HepG2 (cell line): ENCODE measurements around the gene MYH7. TPM values are rescaled to one million over a fixed set of nuclear protein-coding genes. Genes with fewer than 3 reads are reported as not detected.
A peak's percentile ranks its signal among the peaks of the same experiment; 100 is the strongest.

Source experiments
- ATAC-seq: fragments of 200-7000 bp; cut with Tn5 transposase; 3 replicates; pipeline ENCODE4 v1.9.1; 2020; ENCODE audit warnings: mild to moderate bottlenecking, moderate library complexity
- BruUV-seq: library from RNA; stranded (reverse); fragments of 400-500 nt; replicated peaks from 2 replicates; lab custom pipeline; 2021; lab: Mats Ljungman, UMichigan
- CTCF ChIA-PET: fragments of 300-600 bp; formaldehyde crosslinking; extraction: SDS; loops from one replicate; lab custom pipeline; 2021; ENCODE audit warnings: low total read pairs, inconsistent platforms, low intra/inter-chr PET ratio; lab: Yijun Ruan, JAX
- POLR2A ChIA-PET: fragments of 350-600 bp; sonication (Branson Sonifier 250); formaldehyde crosslinking; loops from one replicate; lab custom pipeline; 2020; ENCODE audit warnings: antibody characterized with exemption, inconsistent platforms; lab: Yijun Ruan, JAX
- DNase-seq: peaks from one replicate; pipeline ENCODE4 v3.0.0-alpha.2; 2015; ENCODE audit warnings: low spot score
- FAIRE-seq: peaks from 3 replicates; lab custom pipeline; 2011; peaks lifted over from hg19 to GRCh38; lab: Jason Lieb, UNC
- H2AFZ ChIP-seq: one replicate; pipeline ENCODE4 v1.6.1; 2011; ENCODE audit warnings: low read length, inconsistent platforms
- H3K27ac ChIP-seq: fragments of 300-600 bp; 3 replicates; pipeline ENCODE4 v1.8.0; 2011; ENCODE audit warnings: mixed run types, mild to moderate bottlenecking, mixed read lengths, low read length, inconsistent platforms; ENCODE audit not compliant: insufficient read depth; ENCODE audit errors: extremely low read length
- H3K27me3 ChIP-seq, 2 experiments: fragments of 200-600 bp in 1 of 2; 2 replicates in 1 of 2; 3 replicates in 1 of 2; pipeline versions ENCODE4 v1.6.0 to v1.8.0; 2011; ENCODE audit warnings: low read length in 2 of 2, mild to moderate bottlenecking in 2 of 2, moderate library complexity in 2 of 2, inconsistent platforms in 1 of 2; ENCODE audit not compliant: insufficient read depth in 2 of 2, control insufficient read depth in 1 of 2
- H3K36me3 ChIP-seq, 2 experiments: fragments of 200-600 bp in 1 of 2; replicated peaks in 1 of 2; 2 replicates in 1 of 2; 3 replicates in 1 of 2; pipeline versions ENCODE4 v1.5.1 to v1.8.0; 2011; ENCODE audit warnings: low read length in 2 of 2, inconsistent platforms in 1 of 2; ENCODE audit not compliant: insufficient read depth in 2 of 2, control insufficient read depth in 1 of 2
- H3K4me1 ChIP-seq: 2 replicates; pipeline ENCODE4 v1.5.1; 2012; ENCODE audit warnings: low read length, inconsistent platforms; ENCODE audit not compliant: insufficient read depth
- H3K4me2 ChIP-seq: 2 replicates; pipeline ENCODE4 v1.6.0; 2011; ENCODE audit warnings: low read depth, low read length, inconsistent platforms
- H3K4me3 ChIP-seq, 3 experiments: fragments of 200-600 bp in 1 of 3; sonication (generic), shearing (Covaris generic) in 1 of 3; replicated peaks in 1 of 3; 2 replicates each; pipeline ENCODE4 v1.5.1; 2011 to 2016; ENCODE audit warnings: low read length in 3 of 3, inconsistent platforms in 2 of 3, low read depth in 2 of 3, mild to moderate bottlenecking in 2 of 3, control low read depth in 1 of 3, mixed read lengths in 1 of 3; ENCODE audit not compliant: insufficient read depth in 1 of 3
- H3K79me2 ChIP-seq: one replicate; pipeline ENCODE4 v1.6.1; 2011; ENCODE audit warnings: low read length, inconsistent platforms; ENCODE audit not compliant: insufficient read depth
- H3K9ac ChIP-seq: 2 replicates; pipeline ENCODE4 v1.6.0; 2011; ENCODE audit warnings: mild to moderate bottlenecking, low read depth, low read length, inconsistent platforms; ENCODE audit not compliant: insufficient read depth
- H3K9me3 ChIP-seq: 2 replicates; pipeline ENCODE4 v1.5.1; 2012; ENCODE audit warnings: mild to moderate bottlenecking, low read length
- H4K20me1 ChIP-seq: 2 replicates; pipeline ENCODE4 v1.6.0; 2011; ENCODE audit warnings: inconsistent platforms, mild to moderate bottlenecking, low read length, moderate library complexity; ENCODE audit not compliant: insufficient read depth
- GABPA ChIP-seq, 2 experiments: IDR thresholded peaks; 2 replicates each; pipeline ENCODE4 v1.6.1; 2011 to 2016; ENCODE audit warnings: low read depth in 2 of 2, low read length in 1 of 2, missing biosample characterization in 1 of 2, missing genetic modification characterization in 1 of 2
- GATAD2A ChIP-seq: IDR thresholded peaks from 2 replicates; pipeline ENCODE4 v1.6.1; 2016
- HNRNPH1 ChIP-seq: fragments of 200-400 bp; formaldehyde crosslinking; optimal IDR thresholded peaks from 2 replicates; pipeline ENCODE3; 2017; ENCODE audit warnings: mild to moderate bottlenecking, low read depth, low read length
- IRF9 ChIP-seq: sonication (generic); formaldehyde crosslinking; IDR thresholded peaks from 2 replicates; pipeline ENCODE4 v1.8.0; 2022; ENCODE audit warnings: missing genetic modification reagents, mild to moderate bottlenecking, borderline replicate concordance
- PAX8 ChIP-seq: sonication (generic); formaldehyde crosslinking; IDR thresholded peaks from 2 replicates; pipeline ENCODE4 v1.8.0; 2022; ENCODE audit warnings: mild to moderate bottlenecking, missing genetic modification reagents, borderline replicate concordance
- SKI ChIP-seq: fragments of 450-650 bp; IDR thresholded peaks from one replicate; pipeline ENCODE4 v1.6.1; 2018; ENCODE audit warnings: mild to moderate bottlenecking; ENCODE audit not compliant: partially characterized antibody
- TEAD2 ChIP-seq: sonication (generic); formaldehyde crosslinking; IDR thresholded peaks from 2 replicates; pipeline ENCODE4 v1.9.0; 2021; ENCODE audit warnings: missing genetic modification reagents
- ZNF263 ChIP-seq: sonication (generic); formaldehyde crosslinking; IDR thresholded peaks from 2 replicates; pipeline ENCODE4 v1.4.0; 2020; ENCODE audit warnings: missing genetic modification reagents
- ZNF280B ChIP-seq: sonication (generic); formaldehyde crosslinking; IDR thresholded peaks from 2 replicates; pipeline ENCODE4 v1.5.0; 2020; ENCODE audit warnings: missing genetic modification reagents, mild to moderate bottlenecking, borderline replicate concordance
- ZSCAN30 ChIP-seq: sonication (generic); formaldehyde crosslinking; IDR thresholded peaks from 2 replicates; pipeline ENCODE4 v1.5.0; 2020; ENCODE audit warnings: mild to moderate bottlenecking, missing genetic modification reagents
- WGBS: methylation state at CpG from one replicate; pipeline ENCODE4 v1.1.6; 2017; ENCODE audit warnings: low lambda C conversion rate; 5-methylcytosine and 5-hydroxymethylcytosine counted together
- in situ Hi-C: cut with HindIII; loops from 2 replicates; pipeline ENCODE4 v1.10.0; 2017; ENCODE audit warnings: low pct_unique_long_range_greater_than_20kb; ENCODE audit not compliant: extremely low pct_ligation_motif_present
- intact Hi-C: fragments of 100-400 bp; cut with micrococcal nuclease; formaldehyde crosslinking; loops from one replicate; pipeline ENCODE4 v1.10.0; 2022; ENCODE audit not compliant: unreplicated experiment
- polyA plus RNA-seq, 8 experiments: library from polyadenylated mRNA; depleted of rRNA in 3 of 8; stranded (reverse) in 7 of 8; unstranded in 1 of 8; fragments of >200 nt; fragmentation: Illumina TruSeq in 4 of 8; extraction: Trizol in 4 of 8; gene quantifications; 2 replicates each; pipeline versions ENCODE4 v1.2.1 to v1.2.3, GENCODE V29; 2011 to 2016; ENCODE audit warnings: low read depth in 4 of 8, missing spikeins in 1 of 8, mixed read lengths in 1 of 8; ENCODE audit not compliant: insufficient read depth in 1 of 8
- total RNA-seq, 5 experiments: library from RNA; depleted of rRNA; stranded (reverse); fragments of >200 nt; fragmentation: Illumina TruSeq; extraction: Trizol; gene quantifications; 2 replicates each; pipeline ENCODE4 v1.2.3, GENCODE V29; 2016; ENCODE audit warnings: low read depth in 1 of 5

MYH7 gene
- total and polyA plus RNA-seq, 2 of the 13 experiments (the other 11 are each of a cell fraction or from before 2014, with no cell fraction given) = 0.04 TPM; not detected in 1

- in situ Hi-C loops = no loop called here
- H3K4me2 ChIP-seq = no peak overlapping the region
- no TSS peak for BruUV-seq
- H3K4me1 ChIP-seq = no peaks in the 10 kb centered on the region
- no peak overlapping the region for H3K4me3 ChIP-seq
- FAIRE-seq (no peak), DNase-seq (no peak), ATAC-seq (no peak)
- H3K27ac ChIP-seq = no peak overlapping the region
- CTCF ChIA-PET = no interaction called here
- no peaks in the 10 kb centered on the region for H4K20me1 ChIP-seq
- peaks cover 52 to 100% of the 10 kb centered on the region in 2 experiments for H3K27me3 ChIP-seq
- TF ChIP-seq ZNF280B (CRISPR knock-in tag) = 0 out of 2 replicates have a peak, but pooled peaks have one; percentile 31
- TF ChIP-seq GATAD2A (CRISPR knock-in tag) = no peak
- TF ChIP-seq IRF9 (CRISPR knock-in tag) = no peak
- TF ChIP-seq HNRNPH1 = no peak
- TF ChIP-seq SKI = no peak
- TF ChIP-seq ZNF263 = peak; percentile 89
- TF ChIP-seq GABPA (IDR thresholded peaks at IDR 0.05; ENCODE audit: low read depth, low read length) = no peak
- TF ChIP-seq GABPA (CRISPR knock-in tag; IDR thresholded peaks at IDR 0.05; ENCODE audit: low read depth) = no peak
- no peak for TF ChIP-seq TEAD2 (CRISPR knock-in tag)
- no peak for TF ChIP-seq PAX8 (CRISPR knock-in tag)
- no peak for TF ChIP-seq ZSCAN30 (CRISPR knock-in tag)
- TF ChIP-seq, all 625 proteins: peak for 2
- Histone ChIP-seq H3K79me2 (no peaks in the 10 kb centered on the region), H3K9me3 (no peaks in the 10 kb centered on the region), H3K36me3 (no peaks in the 10 kb centered on the region), H2AFZ (no peak overlapping the region), H3K9ac (no peak overlapping the region)
- intact Hi-C loops = no loop called here
- 15% methylated on average over 14 of the region's 14 CpGs for WGBS
- POLR2A ChIA-PET = interaction anchor here (1.4 to 1.5 kb wide), 2 partner anchors 59 to 89 kb away, joined by 3 to 4 read pairs; partner anchors contain the start of genes NGDN and PABPN1
These were observed 25.4 kb downstream of the MYH7 start for GRCh38 chr14:23409966-23410635.
